ENCODE data around the gene WDR55.
"Not testable (repeated sequence)": the region's sequence is repeated elsewhere in the genome, so short reads cannot be mapped to it uniquely, and the experiment has no call there.

Gene WDR55

DNA sequence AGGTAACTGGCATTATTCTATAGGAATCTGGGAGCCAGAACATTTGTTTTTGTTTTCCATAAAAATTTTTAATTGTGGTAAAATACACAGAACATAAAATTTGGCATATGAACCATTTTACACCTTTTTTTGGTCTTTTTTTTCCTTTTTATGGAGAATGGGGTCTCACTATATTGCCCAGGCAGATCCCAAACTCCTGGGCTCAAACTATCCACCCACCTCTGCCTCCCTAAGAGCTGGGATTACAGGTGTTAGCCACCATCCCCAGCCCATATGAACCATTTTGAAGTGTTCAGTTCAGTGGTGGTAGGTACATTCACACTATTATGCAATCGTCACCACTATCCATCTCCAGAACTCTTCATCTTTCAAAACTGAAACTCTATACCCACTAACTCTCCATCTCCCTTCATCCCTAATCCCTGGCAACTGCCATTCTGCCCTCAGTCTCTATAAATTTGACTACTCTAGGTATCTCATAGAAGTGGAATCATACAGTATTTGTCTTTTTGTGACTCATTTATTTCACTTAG, 48.9 kb downstream of the WDR55 start:
- DNase-seq = no peak

DNA sequence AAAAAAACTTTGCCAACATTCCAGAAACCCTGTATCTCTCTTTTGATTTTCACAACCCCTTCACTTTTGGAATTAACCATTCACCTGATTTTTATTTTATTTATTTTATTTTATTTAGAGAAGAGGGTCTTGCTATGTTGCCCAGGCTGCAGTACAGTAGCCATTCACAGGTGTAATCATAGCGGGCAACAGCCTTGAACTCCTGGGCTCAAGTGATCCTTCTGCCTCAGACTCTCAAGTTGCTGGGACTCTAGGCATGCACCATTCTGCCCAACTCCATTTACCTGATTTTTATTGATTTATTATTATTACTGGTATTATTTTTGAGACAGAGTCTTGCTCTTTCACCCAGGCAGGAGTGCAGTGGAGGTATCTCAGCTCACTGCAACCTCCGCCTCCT, 51.5 kb downstream of the WDR55 start:
- not testable (repeated sequence) for DNase-seq

DNA sequence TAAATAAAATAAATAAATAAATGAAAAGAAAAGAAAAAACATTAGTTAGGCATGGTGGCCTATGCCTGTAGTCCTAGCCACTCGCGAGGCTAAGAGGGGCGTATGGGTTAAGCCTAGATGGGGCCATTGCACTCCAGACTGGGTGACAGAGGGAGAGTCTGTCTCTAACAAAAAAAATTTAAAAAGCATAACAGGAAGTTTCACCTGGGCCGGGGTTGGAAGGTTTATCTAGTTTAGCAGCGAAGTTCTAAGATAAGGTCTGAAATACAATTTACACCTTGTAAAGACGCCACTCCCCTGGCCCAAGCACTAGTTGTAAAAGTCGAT, 53.5 kb downstream of the WDR55 start:
- no peak for DNase-seq

DNA sequence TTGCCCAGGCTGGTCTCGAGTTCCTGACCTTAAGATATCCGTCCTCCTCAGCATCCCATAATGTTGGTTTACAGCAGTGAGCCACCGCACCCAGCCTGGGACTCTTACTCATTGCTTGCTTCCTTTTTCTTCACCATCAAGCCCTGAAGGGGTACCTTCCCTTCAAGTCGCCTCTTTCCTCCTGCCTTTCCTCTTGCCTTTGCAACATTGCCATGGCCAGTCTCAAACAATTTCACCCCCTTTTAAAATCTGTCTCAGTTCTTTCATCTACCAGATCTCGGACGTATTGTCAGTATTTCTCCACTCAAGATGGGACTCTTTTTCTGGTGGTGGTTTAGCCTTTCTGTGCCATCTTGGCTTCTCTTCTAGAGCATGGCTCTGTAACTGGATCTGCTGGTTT, 56.0 kb downstream of the WDR55 start:
- not testable (repeated sequence) for DNase-seq

DNA sequence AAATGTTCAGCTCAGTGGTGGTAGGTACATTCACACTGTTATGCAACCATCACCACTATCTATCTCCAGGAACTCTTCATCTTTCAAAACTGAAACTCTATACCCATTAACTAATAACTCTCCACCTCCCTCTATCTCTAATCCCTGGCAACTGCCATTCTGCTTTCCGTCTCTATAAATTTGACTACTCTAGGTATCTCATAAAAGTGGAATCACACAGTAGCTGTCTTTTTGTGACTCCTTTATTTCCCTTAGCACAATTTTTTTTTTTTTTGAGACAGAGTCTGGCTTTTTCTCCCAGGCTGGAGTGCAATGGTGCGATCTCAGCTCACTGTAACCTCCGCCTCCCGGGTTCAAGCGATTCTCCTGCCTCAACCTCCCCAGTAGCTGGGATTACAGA, 56.7 kb downstream of the WDR55 start:
- DNase-seq = not testable (repeated sequence)

All from activated effector memory CD4-positive, alpha-beta T cell treated with Interleukin-2 at 50 U/mL for 16 hours (primary cell).